Astrocyte (in vitro differentiated cells and primary cell): ENCODE data around the gene DIP2C. TPM values are rescaled to one million over a fixed set of nuclear protein-coding genes. Genes with fewer than 3 reads are reported as not detected.

Experiments
- DNase-seq: peaks from one replicate; pipeline ENCODE4 v3.0.0-alpha.2; 2010; ENCODE audit warnings: low read depth
- FAIRE-seq: peaks from 2 replicates; lab custom pipeline; 2011; peaks lifted over from hg19 to GRCh38; lab: Jason Lieb, UNC
- H2AFZ ChIP-seq: 2 replicates; pipeline ENCODE4 v1.6.0; 2012; ENCODE audit warnings: low read depth, low read length, inconsistent platforms
- H3K27ac ChIP-seq: 2 replicates; pipeline ENCODE4 v1.5.1; 2011; ENCODE audit warnings: low read depth, low read length, inconsistent platforms
- H3K27me3 ChIP-seq: 2 replicates; pipeline ENCODE4 v1.6.0; 2011; ENCODE audit warnings: low read length, inconsistent platforms; ENCODE audit not compliant: insufficient read depth
- H3K36me3 ChIP-seq: 2 replicates; pipeline ENCODE4 v1.5.1; 2011; ENCODE audit warnings: low read length, inconsistent platforms; ENCODE audit not compliant: insufficient read depth
- H3K4me1 ChIP-seq: 2 replicates; pipeline ENCODE4 v1.5.1; 2011; ENCODE audit warnings: low read length, inconsistent platforms; ENCODE audit not compliant: insufficient read depth
- H3K4me2 ChIP-seq: 2 replicates; pipeline ENCODE4 v1.6.0; 2012; ENCODE audit warnings: low read length, inconsistent platforms
- H3K4me3 ChIP-seq: 2 replicates; pipeline ENCODE4 v1.5.1; 2011; ENCODE audit warnings: low read depth, mild to moderate bottlenecking, low read length, inconsistent platforms; ENCODE audit not compliant: insufficient read depth
- H3K79me2 ChIP-seq: 2 replicates; pipeline ENCODE4 v1.6.0; 2012; ENCODE audit warnings: mild to moderate bottlenecking, low read length, inconsistent platforms; ENCODE audit not compliant: insufficient read depth
- H3K9ac ChIP-seq: 2 replicates; pipeline ENCODE4 v1.6.0; 2012; ENCODE audit warnings: mild to moderate bottlenecking, low read length, inconsistent platforms
- H3K9me3 ChIP-seq: 2 replicates; pipeline ENCODE4 v1.5.1; 2012; ENCODE audit warnings: low read depth, mild to moderate bottlenecking, low read length, inconsistent platforms; ENCODE audit not compliant: insufficient read depth
- H4K20me1 ChIP-seq: 2 replicates; pipeline ENCODE4 v1.6.0; 2012; ENCODE audit warnings: low read length, inconsistent platforms; ENCODE audit not compliant: insufficient read depth
- H3K27ac Mint-ChIP-seq: one replicate; pipeline ENCODE4 v1.8.0; 2021; ENCODE audit warnings: mild to moderate bottlenecking, mixed read lengths; ENCODE audit not compliant: unreplicated experiment
- H3K27me3 Mint-ChIP-seq: one replicate; pipeline ENCODE4 v1.8.0; 2021; ENCODE audit warnings: low read depth, mixed read lengths; ENCODE audit not compliant: unreplicated experiment
- H3K36me3 Mint-ChIP-seq: one replicate; pipeline ENCODE4 v1.8.0; 2021; ENCODE audit warnings: low read depth, mixed read lengths; ENCODE audit not compliant: unreplicated experiment
- H3K4me1 Mint-ChIP-seq: one replicate; pipeline ENCODE4 v1.8.0; 2021; ENCODE audit warnings: low read depth, mixed read lengths; ENCODE audit not compliant: unreplicated experiment
- H3K4me3 Mint-ChIP-seq: one replicate; pipeline ENCODE4 v1.8.0; 2021; ENCODE audit warnings: mild to moderate bottlenecking, moderate library complexity, mixed read lengths; ENCODE audit not compliant: unreplicated experiment
- H3K9me3 Mint-ChIP-seq: one replicate; pipeline ENCODE4 v1.8.0; 2021; ENCODE audit warnings: mild to moderate bottlenecking, mixed read lengths; ENCODE audit not compliant: unreplicated experiment
- EZH2 ChIP-seq: IDR thresholded peaks from 2 replicates; pipeline ENCODE4 v1.6.1; 2012; ENCODE audit warnings: mild to moderate bottlenecking, low read length, inconsistent platforms; ENCODE audit not compliant: insufficient read depth
- total RNA-seq: library from RNA; stranded (reverse); gene quantifications from 2 replicates; pipeline ENCODE4 v1.2.1, GENCODE V29; 2021
- TF ChIP-seq, protein P1 (sequence below): IDR thresholded peaks from 2 replicates; pipeline ENCODE4 v1.5.1; 2011; ENCODE audit warnings: low read depth, mild to moderate bottlenecking, inconsistent platforms, low read length, moderate library complexity; ENCODE audit not compliant: insufficient read depth

The DIP2C gene
- total RNA-seq, 1 donor from 2014 or later: 27.3 TPM

- Histone ChIP-seq H3K36me3 (peaks cover 4% of the 10 kb centered on the region), H3K4me3 (no peak overlapping the region), H3K4me1 (peaks cover 27% of the 10 kb centered on the region), H3K27ac (no peak overlapping the region), H3K79me2 (no peaks in the 10 kb centered on the region), H2AFZ (no peak overlapping the region), H3K4me2 (no peak overlapping the region), H4K20me1 (no peaks in the 10 kb centered on the region), H3K9ac (no peak overlapping the region), H3K27me3 (no peaks in the 10 kb centered on the region), H3K9me3 (no peaks in the 10 kb centered on the region)
- DNase-seq (no peak), FAIRE-seq (no peak)
- peaks cover 12% of the 10 kb centered on the region for H3K36me3 Mint-ChIP-seq
- no peak overlapping the region for H3K4me3 Mint-ChIP-seq
- TF ChIP-seq, protein P1, sequence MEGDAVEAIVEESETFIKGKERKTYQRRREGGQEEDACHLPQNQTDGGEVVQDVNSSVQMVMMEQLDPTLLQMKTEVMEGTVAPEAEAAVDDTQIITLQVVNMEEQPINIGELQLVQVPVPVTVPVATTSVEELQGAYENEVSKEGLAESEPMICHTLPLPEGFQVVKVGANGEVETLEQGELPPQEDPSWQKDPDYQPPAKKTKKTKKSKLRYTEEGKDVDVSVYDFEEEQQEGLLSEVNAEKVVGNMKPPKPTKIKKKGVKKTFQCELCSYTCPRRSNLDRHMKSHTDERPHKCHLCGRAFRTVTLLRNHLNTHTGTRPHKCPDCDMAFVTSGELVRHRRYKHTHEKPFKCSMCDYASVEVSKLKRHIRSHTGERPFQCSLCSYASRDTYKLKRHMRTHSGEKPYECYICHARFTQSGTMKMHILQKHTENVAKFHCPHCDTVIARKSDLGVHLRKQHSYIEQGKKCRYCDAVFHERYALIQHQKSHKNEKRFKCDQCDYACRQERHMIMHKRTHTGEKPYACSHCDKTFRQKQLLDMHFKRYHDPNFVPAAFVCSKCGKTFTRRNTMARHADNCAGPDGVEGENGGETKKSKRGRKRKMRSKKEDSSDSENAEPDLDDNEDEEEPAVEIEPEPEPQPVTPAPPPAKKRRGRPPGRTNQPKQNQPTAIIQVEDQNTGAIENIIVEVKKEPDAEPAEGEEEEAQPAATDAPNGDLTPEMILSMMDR: no peak
- TF ChIP-seq EZH2: no peak
- H3K27me3 Mint-ChIP-seq: no peaks in the 10 kb centered on the region
- no peaks in the 10 kb centered on the region for H3K9me3 Mint-ChIP-seq
- peaks cover 28% of the 10 kb centered on the region for H3K4me1 Mint-ChIP-seq
- no peak overlapping the region for H3K27ac Mint-ChIP-seq
Observed at GRCh38 chr10:326894-327635, 362.4 kb downstream of the DIP2C start.

- Mint-ChIP-seq H3K27ac (no peak overlapping the region), H3K36me3 (peaks cover 12% of the 10 kb centered on the region), H3K4me3 (no peak overlapping the region), H3K27me3 (no peaks in the 10 kb centered on the region), H3K4me1 (peaks cover 28% of the 10 kb centered on the region), H3K9me3 (no peaks in the 10 kb centered on the region)
- Histone ChIP-seq H4K20me1 (no peaks in the 10 kb centered on the region), H3K27ac (no peak overlapping the region), H3K36me3 (peaks cover 4% of the 10 kb centered on the region), H3K79me2 (no peaks in the 10 kb centered on the region), H3K4me1 (peaks cover 27% of the 10 kb centered on the region), H3K9ac (no peak overlapping the region), H3K4me3 (no peak overlapping the region), H3K9me3 (no peaks in the 10 kb centered on the region), H3K27me3 (no peaks in the 10 kb centered on the region), H2AFZ (no peak overlapping the region), H3K4me2 (no peak overlapping the region)
- FAIRE-seq (no peak), DNase-seq (no peak)
- TF ChIP-seq, protein P1: no peak
- no peak for TF ChIP-seq EZH2
Observed at GRCh38 chr10:326350-326749, 363.1 kb downstream of the DIP2C start.

DNA sequence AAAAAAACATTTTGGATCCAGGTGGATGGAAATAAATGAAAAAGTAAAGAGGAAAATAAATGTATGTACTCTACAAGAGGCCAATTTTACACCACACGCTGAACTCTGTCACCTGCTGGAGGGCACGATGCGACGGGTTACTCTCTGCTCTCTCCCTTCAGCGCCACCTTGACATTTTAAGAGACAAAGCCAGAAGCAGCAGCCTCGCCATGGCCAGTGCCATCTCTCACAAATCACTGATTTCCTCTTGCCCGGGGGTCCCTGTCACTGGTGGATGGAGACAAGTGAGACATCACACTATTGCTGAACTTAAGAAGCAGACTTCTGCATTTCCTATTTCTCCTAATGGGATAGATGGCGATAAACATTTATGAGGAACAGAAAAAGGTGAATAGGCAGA is 364.2 kb downstream of the DIP2C start:
- no peak overlapping the region for H3K4me2 ChIP-seq
- Mint-ChIP-seq H3K36me3 (peaks cover 19% of the 10 kb centered on the region), H3K4me3 (no peak overlapping the region), H3K9me3 (no peaks in the 10 kb centered on the region), H3K27ac (no peak overlapping the region), H3K27me3 (no peaks in the 10 kb centered on the region), H3K4me1 (peaks cover 28% of the 10 kb centered on the region)
- no peaks in the 10 kb centered on the region for H3K27me3 ChIP-seq
- H4K20me1 ChIP-seq: no peaks in the 10 kb centered on the region
- H3K79me2 ChIP-seq: no peaks in the 10 kb centered on the region
- peaks cover 4% of the 10 kb centered on the region for H3K36me3 ChIP-seq
- no peak overlapping the region for H3K27ac ChIP-seq
- no peaks in the 10 kb centered on the region for H3K9me3 ChIP-seq
- TF ChIP-seq, protein P1: no peak
- no peak for TF ChIP-seq EZH2
- DNase-seq (no peak), FAIRE-seq (no peak)
- H3K9ac ChIP-seq: no peak overlapping the region
- no peak overlapping the region for H3K4me3 ChIP-seq
- peaks cover 27% of the 10 kb centered on the region for H3K4me1 ChIP-seq
- no peak overlapping the region for H2AFZ ChIP-seq
